Activated CD4-positive, alpha-beta T cell treated with anti-CD3 and anti-CD28 coated beads, Interleukin-2, amount 50 U/mL, for 4 hours (primary cell): Measurements from ENCODE around the gene SORCS3.

Experiments
- DNase-seq, 2 experiments: peaks; one replicate each; pipeline ENCODE4 v3.0.0-alpha.2; 2020

SORCS3 gene

DNA sequence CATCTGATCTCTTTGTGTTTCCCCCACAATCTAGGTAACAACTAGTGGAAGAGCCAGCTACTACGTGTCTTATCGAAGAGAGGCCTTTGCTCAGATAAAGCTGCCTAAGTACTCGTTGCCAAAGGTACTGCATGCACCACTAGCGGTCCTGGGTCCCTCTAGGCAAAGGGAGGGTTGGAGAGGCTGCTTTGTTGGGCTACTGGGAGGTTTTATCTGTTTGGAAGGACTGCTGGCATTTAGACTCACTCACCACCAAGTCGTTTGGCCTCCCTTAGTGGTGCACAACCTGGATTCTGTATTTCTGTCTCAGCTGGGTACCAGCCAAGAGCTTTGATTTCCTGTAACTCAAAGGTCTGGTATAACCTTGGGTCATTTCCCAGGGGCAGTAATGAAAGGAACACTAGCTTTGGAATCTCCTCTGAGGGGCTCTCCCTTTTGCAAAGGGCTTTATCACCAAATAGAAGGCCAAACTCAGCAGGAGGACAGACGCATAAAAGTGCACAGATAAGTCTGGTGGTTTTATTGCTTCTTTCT lies 498.3 kb downstream of the SORCS3 start:
- no peak for DNase-seq

GRCh38 chr10:105140600-105140999 lies 499.5 kb downstream of the SORCS3 start:
- no peak for DNase-seq

- DNase-seq, result no peak
Measured at GRCh38 chr10:105145711-105146110, 504.6 kb downstream of the SORCS3 start.

- DNase-seq, result no peak
Measured at GRCh38 chr10:105146436-105146835, 505.3 kb downstream of the SORCS3 start.

DNA sequence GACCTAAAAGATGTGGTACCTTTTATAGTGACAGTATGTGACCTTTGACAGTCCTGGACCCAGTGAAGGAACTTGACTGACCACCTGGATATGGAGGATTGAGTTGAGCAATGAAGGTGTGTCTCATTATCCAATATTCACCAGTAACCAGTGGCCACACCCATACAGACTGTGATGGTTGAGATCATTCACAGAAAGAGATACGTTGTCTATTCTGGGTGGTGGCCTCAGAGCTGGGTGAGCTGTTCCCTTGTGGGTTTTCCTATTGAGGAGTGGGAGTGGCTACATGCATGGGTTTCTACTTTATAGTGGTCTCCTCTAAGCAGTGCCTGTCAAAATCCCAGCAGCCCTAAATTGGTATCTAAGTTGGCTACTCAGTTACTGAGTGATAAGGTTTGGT lies 507.4 kb downstream of the SORCS3 start:
- no peak for DNase-seq

GRCh38 chr10:105148921-105149320 lies 507.8 kb downstream of the SORCS3 start:
- no peak for DNase-seq

- DNase-seq, result no peak
Measured at GRCh38 chr10:105149371-105149891, 508.3 kb downstream of the SORCS3 start.

GRCh38 chr10:105150259-105150880 lies 509.3 kb downstream of the SORCS3 start:
- no peak for DNase-seq

- no peak for DNase-seq
Measured at GRCh38 chr10:105154736-105155135, 513.6 kb downstream of the SORCS3 start.

DNA sequence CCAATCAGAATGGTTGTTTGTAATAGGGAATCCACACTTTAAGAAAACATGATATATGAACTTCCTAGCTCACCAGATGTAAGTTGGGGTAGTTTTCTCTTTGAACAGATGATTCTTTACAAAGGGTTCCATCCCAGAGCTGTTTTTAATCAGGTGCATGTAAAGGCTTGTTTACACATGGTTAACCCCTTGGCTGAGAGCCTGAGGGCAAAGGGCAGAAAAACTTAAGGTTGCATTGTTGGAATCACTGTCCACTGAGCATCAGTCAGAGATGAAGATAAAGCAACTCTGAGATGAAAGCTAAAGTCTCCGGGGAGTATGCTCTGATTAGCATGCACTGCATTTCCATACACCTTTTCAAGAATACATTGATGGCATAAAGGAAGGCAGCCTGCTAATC lies 518.2 kb downstream of the SORCS3 start:
- no peak for DNase-seq

DNA sequence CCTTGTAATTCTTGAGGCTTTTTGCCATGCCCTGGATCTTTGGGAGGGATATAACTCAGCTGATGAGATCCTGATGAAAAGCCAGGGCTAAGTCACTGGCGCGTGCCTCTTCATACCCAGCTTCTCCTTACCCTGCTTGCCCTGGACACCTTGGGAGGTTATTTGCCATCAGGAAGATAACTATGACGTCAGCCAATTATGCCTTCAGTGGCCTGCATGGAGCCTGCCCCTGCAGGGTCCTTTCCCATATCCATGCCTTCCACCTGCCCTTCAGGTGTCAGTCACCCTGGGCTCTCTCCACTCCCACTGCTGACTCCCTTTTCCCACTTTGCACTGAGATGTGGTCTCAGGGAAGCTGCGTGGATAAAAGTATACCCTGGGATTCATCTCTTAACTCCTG lies 520.1 kb downstream of the SORCS3 start:
- DNase-seq, result no peak

DNA sequence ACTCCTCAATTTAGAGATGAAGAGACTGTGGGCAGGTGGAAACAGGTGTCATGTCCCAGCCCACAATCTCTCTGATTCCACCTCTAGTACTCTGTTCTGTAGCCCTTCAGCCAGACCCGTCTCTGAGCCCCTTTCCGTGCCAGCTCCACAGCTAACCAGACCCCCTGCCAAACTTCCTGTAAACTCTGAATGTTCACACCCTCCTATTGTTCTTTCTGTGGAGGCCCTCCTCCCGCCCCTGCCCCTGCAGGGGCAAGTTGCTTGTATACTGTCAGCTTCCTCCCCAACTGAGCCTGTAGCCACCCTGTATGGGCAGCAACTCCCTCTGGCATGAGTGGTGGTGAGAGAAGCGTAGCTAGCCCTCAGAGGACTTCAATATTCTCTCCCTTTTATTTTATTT lies 520.7 kb downstream of the SORCS3 start:
- DNase-seq, result no peak

- no peak for DNase-seq
Measured at GRCh38 chr10:105170521-105170920, 529.4 kb downstream of the SORCS3 start.

DNA sequence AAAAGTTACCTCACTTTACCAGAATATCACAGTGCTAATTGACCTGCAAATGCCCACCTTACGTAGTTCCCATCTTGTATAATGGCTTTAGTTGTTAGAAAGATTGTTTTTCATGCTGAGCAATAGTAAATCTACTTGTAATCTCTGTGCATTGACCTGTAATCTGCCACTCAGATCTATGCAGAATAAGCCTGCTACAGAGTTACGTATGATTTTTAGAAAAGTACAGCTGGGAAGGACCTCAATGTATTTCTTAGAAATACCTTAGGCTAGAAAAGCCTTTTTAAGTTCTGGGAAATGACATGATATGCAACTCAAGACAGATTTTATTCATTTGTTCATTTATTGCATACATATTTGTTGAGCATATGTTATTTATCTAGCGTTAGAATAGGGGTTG lies 530.9 kb downstream of the SORCS3 start:
- DNase-seq, result no peak

- DNase-seq, result no peak
Measured at GRCh38 chr10:105181626-105182025, 540.5 kb downstream of the SORCS3 start.

- DNase-seq, result no peak
Measured at GRCh38 chr10:105183536-105183935, 542.4 kb downstream of the SORCS3 start.

- DNase-seq, result no peak
Measured at GRCh38 chr10:105185161-105185560, 544.1 kb downstream of the SORCS3 start.

DNA sequence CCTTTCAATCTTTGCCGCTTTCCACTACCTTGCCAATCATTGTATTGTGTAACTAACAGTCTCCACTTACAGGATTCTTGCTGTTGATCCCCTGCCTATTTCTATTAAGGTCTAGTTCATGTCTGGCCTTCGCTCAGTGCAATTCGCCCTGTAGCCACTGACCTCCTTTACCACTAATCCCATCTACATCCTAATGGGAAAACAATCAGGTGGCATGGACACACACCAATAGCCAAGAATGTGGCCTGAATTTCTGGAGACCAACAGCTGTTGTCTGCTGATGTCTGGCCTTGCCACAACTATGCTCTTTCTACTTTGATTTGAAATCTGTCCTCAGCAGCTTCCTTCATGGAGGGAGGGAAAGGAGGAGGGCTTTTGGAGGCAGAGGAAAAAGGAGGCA lies 546.2 kb downstream of the SORCS3 start:
- DNase-seq, result no peak

DNA sequence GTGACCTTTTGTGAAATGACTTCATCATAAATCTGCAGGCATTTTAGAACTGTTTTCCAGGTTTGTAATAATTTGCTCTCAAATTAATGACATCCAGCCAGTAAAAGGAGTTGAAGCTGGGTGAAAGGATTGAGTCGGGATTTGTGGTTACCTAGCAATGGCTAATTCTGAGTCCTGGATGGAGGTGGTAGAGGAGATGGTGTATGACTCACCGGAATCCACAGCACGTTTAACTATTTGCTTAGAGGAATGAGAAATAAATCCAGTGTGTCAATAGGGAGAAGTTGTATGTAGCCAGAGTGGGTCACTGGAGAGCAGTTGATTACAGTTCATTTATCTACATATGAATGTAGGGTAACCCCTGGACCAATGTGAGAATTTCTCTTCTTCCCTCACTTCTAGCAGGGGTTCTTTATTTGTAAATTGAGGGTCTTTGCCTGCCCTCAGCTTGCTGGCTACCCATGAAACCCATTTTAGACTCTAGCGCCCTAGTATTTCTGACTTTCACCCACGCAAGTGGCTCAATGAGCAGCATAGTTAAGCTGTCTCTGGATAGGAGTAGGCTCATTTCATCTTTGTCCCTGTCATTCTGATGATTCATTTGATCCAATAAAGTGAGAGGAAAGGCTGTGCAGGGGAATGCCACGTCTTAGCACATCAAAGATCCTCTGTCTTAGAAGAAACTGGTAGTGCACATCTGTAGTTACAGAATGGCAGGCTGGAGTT lies 547.8 kb downstream of the SORCS3 start:
- DNase-seq, result no peak

- DNase-seq, result no peak
Measured at GRCh38 chr10:105189463-105189800, 548.3 kb downstream of the SORCS3 start.

DNA sequence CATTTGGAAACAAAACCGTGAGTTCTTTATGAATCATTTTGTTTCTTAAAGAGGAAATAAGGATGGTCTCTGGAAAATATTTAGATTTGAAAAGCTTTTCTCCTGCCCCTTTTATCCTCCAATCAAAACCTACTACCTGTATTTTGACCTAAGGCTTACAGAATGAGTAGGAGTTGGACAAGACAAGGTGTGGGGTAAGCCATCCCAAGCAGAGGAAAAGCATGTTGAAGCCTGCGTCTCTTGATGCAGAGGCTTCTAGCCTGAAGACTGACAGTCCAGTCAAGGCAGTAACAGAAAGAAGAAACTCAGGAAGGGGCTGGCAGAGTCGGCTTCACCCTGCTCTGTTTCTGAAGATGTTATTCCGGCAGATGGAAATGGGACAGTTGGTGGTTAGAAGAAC lies 551.1 kb downstream of the SORCS3 start:
- no peak for DNase-seq

DNA sequence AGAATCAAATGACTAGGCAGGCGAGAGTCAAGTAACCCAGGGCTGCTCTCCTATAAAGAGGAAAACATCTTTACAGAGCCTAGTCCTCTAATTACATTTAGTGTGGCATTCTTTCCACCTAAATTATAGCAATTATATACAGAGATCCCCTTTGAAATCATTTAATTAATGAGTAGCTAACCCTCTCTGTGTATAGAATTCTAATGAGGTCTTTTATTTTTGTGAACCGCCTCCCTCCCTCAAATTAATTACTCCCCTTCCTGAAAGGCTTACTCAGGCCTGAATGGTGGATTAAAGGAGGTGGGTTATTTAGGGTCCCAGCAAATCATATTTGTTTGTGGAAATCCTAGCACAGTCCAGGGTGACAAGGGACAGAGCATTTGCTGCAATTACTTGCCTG lies 551.8 kb downstream of the SORCS3 start:
- DNase-seq, result no peak

- no peak for DNase-seq
Measured at GRCh38 chr10:105195831-105196230, 554.7 kb downstream of the SORCS3 start.

- DNase-seq, result no peak
Measured at GRCh38 chr10:105197598-105198364, 556.7 kb downstream of the SORCS3 start.
